Loucy (cell line): ENCODE measurements around the gene GPHB5.

Experiments
- H2AFZ ChIP-seq: fragments of 200-600 bp; sonication (generic); 2 replicates; pipeline ENCODE4 v1.6.0; 2016; ENCODE audit warnings: antibody characterized with exemption, mild to moderate bottlenecking, low read length, moderate library complexity
- H3F3A ChIP-seq: fragments of 200-600 bp; 2 replicates; pipeline ENCODE4 v1.6.0; 2016; ENCODE audit warnings: antibody characterized with exemption, low read depth, mild to moderate bottlenecking
- H3K27me3 ChIP-seq: fragments of 200-600 bp; sonication (generic); 2 replicates; pipeline ENCODE4 v1.6.1; 2014; ENCODE audit warnings: low read length, mild to moderate bottlenecking; ENCODE audit not compliant: insufficient read depth, poor library complexity, severe bottlenecking
- H3K36me3 ChIP-seq: fragments of 200-600 bp; sonication (generic); 2 replicates; pipeline ENCODE4 v1.6.1; 2016; ENCODE audit warnings: low read length; ENCODE audit not compliant: insufficient read depth
- H3K4me1 ChIP-seq: fragments of 200-600 bp; sonication (generic); 2 replicates; pipeline ENCODE4 v1.5.1; 2014; ENCODE audit warnings: low read length, mild to moderate bottlenecking; ENCODE audit not compliant: insufficient read depth, poor library complexity, severe bottlenecking
- H3K4me2 ChIP-seq: fragments of 200-600 bp; sonication (generic); 2 replicates; pipeline ENCODE4 v1.6.0; 2014; ENCODE audit warnings: antibody characterized with exemption, low read length, low read depth, mild to moderate bottlenecking; ENCODE audit not compliant: poor library complexity, severe bottlenecking
- H3K4me3 ChIP-seq: fragments of 200-600 bp; sonication (generic); 2 replicates; pipeline ENCODE4 v1.5.1; 2014; ENCODE audit warnings: low read length, mild to moderate bottlenecking, mixed read lengths; ENCODE audit not compliant: poor library complexity, severe bottlenecking
- H3K79me2 ChIP-seq: fragments of 200-600 bp; sonication (generic); 2 replicates; pipeline ENCODE4 v1.6.1; 2014; ENCODE audit warnings: low read length; ENCODE audit not compliant: insufficient read depth
- H3K9ac ChIP-seq: fragments of 200-600 bp; sonication (generic); 2 replicates; pipeline ENCODE4 v1.6.0; 2014; ENCODE audit warnings: mild to moderate bottlenecking, low read depth, low read length, moderate library complexity; ENCODE audit not compliant: poor library complexity, severe bottlenecking
- H3K9me2 ChIP-seq: fragments of 200-600 bp; sonication (generic); replicated peaks from 2 replicates; pipeline ENCODE4 v1.6.1; 2016; ENCODE audit warnings: low read depth, low read length, mixed read lengths
- H3K9me3 ChIP-seq: fragments of 200-600 bp; sonication (generic); 2 replicates; pipeline ENCODE4 v1.6.1; 2014; ENCODE audit warnings: mild to moderate bottlenecking, antibody characterized with exemption, low read length, low read depth; ENCODE audit not compliant: insufficient read depth
- H4K20me1 ChIP-seq: fragments of 200-600 bp; sonication (generic); 2 replicates; pipeline ENCODE4 v1.6.0; 2014; ENCODE audit warnings: antibody characterized with exemption, low read length, mild to moderate bottlenecking; ENCODE audit not compliant: insufficient read depth, poor library complexity, severe bottlenecking
- EZH2phosphoT487 ChIP-seq: fragments of 200-600 bp; IDR thresholded peaks from 2 replicates; pipeline ENCODE4 v1.6.1; 2018; ENCODE audit warnings: antibody characterized with exemption, mild to moderate bottlenecking, moderate library complexity, borderline replicate concordance
- TF ChIP-seq, protein P1 (sequence below): fragments of 200-600 bp; sonication (generic); conservative IDR thresholded peaks from 2 replicates; pipeline ENCODE4 v1.5.1; 2014; ENCODE audit warnings: mild to moderate bottlenecking, antibody characterized with exemption, low read length

GPHB5 gene

GRCh38 chr14:63290741-63291430, 27.8 kb downstream of the GPHB5 start:
- TF ChIP-seq, protein P1, sequence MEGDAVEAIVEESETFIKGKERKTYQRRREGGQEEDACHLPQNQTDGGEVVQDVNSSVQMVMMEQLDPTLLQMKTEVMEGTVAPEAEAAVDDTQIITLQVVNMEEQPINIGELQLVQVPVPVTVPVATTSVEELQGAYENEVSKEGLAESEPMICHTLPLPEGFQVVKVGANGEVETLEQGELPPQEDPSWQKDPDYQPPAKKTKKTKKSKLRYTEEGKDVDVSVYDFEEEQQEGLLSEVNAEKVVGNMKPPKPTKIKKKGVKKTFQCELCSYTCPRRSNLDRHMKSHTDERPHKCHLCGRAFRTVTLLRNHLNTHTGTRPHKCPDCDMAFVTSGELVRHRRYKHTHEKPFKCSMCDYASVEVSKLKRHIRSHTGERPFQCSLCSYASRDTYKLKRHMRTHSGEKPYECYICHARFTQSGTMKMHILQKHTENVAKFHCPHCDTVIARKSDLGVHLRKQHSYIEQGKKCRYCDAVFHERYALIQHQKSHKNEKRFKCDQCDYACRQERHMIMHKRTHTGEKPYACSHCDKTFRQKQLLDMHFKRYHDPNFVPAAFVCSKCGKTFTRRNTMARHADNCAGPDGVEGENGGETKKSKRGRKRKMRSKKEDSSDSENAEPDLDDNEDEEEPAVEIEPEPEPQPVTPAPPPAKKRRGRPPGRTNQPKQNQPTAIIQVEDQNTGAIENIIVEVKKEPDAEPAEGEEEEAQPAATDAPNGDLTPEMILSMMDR: no peak
- TF ChIP-seq EZH2phosphoT487: no peak
- H3K4me3 ChIP-seq: no peak overlapping the region
- no peaks in the 10 kb centered on the region for H3K27me3 ChIP-seq
- no peak overlapping the region for H3K9ac ChIP-seq
- H3K79me2 ChIP-seq: no peaks in the 10 kb centered on the region
- no peaks in the 10 kb centered on the region for H3K9me3 ChIP-seq
- no peaks in the 10 kb centered on the region for H3F3A ChIP-seq
- H3K9me2 ChIP-seq: no peaks in the 10 kb centered on the region
- no peaks in the 10 kb centered on the region for H4K20me1 ChIP-seq
- no peaks in the 10 kb centered on the region for H3K36me3 ChIP-seq
- H3K4me2 ChIP-seq: no peak overlapping the region
- no peak overlapping the region for H2AFZ ChIP-seq
- no peaks in the 10 kb centered on the region for H3K4me1 ChIP-seq

DNA sequence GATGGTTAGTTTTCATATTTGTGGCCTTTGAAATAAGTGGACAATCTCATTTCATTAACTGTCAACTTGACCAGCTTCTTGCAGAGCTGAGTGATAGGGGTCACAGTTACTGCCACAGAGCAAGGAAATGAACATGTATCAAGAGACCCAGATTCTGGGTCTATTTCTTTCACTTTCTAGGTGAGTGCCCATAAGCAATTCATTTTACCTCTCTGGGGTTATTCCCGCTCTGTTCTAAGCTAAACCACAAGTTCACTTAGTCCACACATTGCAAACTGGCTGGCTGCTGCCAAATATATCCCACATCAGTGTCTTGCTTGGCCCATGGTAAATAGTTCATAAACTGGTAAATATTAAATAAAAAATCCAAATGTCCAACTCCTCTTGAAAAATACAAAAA, 29.9 kb downstream of the GPHB5 start:
- TF ChIP-seq, protein P1: no peak
- H4K20me1 ChIP-seq: no peaks in the 10 kb centered on the region
- no peak overlapping the region for H3K4me3 ChIP-seq
- H3K4me2 ChIP-seq: no peak overlapping the region
- no peaks in the 10 kb centered on the region for H3K79me2 ChIP-seq
- H3K9me2 ChIP-seq: no peaks in the 10 kb centered on the region
- no peak overlapping the region for H3K9ac ChIP-seq
- H3F3A ChIP-seq: no peaks in the 10 kb centered on the region
- H3K36me3 ChIP-seq: no peaks in the 10 kb centered on the region
- no peaks in the 10 kb centered on the region for H3K27me3 ChIP-seq
- H3K9me3 ChIP-seq: no peaks in the 10 kb centered on the region
- H3K4me1 ChIP-seq: no peaks in the 10 kb centered on the region
- H2AFZ ChIP-seq: no peak overlapping the region

- no peaks in the 10 kb centered on the region for H3K4me1 ChIP-seq
- H3K9me2 ChIP-seq: no peaks in the 10 kb centered on the region
- no peak overlapping the region for H3K4me3 ChIP-seq
- TF ChIP-seq, protein P1: no peak
- TF ChIP-seq EZH2phosphoT487: no peak
- H3K79me2 ChIP-seq: no peaks in the 10 kb centered on the region
- no peaks in the 10 kb centered on the region for H3K27me3 ChIP-seq
- H3K9ac ChIP-seq: no peak overlapping the region
- H4K20me1 ChIP-seq: no peaks in the 10 kb centered on the region
- no peaks in the 10 kb centered on the region for H3K9me3 ChIP-seq
- no peaks in the 10 kb centered on the region for H3K36me3 ChIP-seq
- no peak overlapping the region for H3K4me2 ChIP-seq
- H2AFZ ChIP-seq: no peak overlapping the region
- H3F3A ChIP-seq: no peaks in the 10 kb centered on the region
These were observed 30.9 kb downstream of the GPHB5 start for GRCh38 chr14:63287666-63288483.
